ENCODE results near the gene RAB25. TPM values are rescaled to one million over a fixed set of nuclear protein-coding genes. Genes with fewer than 3 reads are reported as not detected.
"Not testable (repeated sequence)": the region's sequence is repeated elsewhere in the genome, so short reads cannot be mapped to it uniquely, and the experiment has no call there.

Gene RAB25
- total RNA-seq, 4 donors from 2014 or later, result 211 to 281 (median 251) TPM

GRCh38 chr1:156114101-156114918 lies 53.4 kb downstream of the RAB25 start, which contains the start of gene LMNA:
TSS of gene LMNA (plus strand) at chr1:156114711. CDS start at chr1:156114919, 208 bp downstream.
- peak in 1 of 2 donors; percentile 97 for TF ChIP-seq POLR2A (IDR thresholded peaks at IDR 0.05)
- TF ChIP-seq, protein P1, sequence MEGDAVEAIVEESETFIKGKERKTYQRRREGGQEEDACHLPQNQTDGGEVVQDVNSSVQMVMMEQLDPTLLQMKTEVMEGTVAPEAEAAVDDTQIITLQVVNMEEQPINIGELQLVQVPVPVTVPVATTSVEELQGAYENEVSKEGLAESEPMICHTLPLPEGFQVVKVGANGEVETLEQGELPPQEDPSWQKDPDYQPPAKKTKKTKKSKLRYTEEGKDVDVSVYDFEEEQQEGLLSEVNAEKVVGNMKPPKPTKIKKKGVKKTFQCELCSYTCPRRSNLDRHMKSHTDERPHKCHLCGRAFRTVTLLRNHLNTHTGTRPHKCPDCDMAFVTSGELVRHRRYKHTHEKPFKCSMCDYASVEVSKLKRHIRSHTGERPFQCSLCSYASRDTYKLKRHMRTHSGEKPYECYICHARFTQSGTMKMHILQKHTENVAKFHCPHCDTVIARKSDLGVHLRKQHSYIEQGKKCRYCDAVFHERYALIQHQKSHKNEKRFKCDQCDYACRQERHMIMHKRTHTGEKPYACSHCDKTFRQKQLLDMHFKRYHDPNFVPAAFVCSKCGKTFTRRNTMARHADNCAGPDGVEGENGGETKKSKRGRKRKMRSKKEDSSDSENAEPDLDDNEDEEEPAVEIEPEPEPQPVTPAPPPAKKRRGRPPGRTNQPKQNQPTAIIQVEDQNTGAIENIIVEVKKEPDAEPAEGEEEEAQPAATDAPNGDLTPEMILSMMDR (IDR thresholded peaks at IDR 0.05), result no peak
- H3K4me3 ChIP-seq (ENCODE audit: low read depth, poor library complexity, severe bottlenecking), result peak within 1 kb of the TSS; percentile 100
- intact Hi-C loops (cut with DNase I; ENCODE audit: low total_unique reads), result no loop called here
- DNase-seq (ENCODE audit: low spot score in 2 of 2), result peak; percentile 95 to 99
- WGBS, 2 donors, result 0% methylated on average over 19 to 32 of the region's 37 CpGs

DNA sequence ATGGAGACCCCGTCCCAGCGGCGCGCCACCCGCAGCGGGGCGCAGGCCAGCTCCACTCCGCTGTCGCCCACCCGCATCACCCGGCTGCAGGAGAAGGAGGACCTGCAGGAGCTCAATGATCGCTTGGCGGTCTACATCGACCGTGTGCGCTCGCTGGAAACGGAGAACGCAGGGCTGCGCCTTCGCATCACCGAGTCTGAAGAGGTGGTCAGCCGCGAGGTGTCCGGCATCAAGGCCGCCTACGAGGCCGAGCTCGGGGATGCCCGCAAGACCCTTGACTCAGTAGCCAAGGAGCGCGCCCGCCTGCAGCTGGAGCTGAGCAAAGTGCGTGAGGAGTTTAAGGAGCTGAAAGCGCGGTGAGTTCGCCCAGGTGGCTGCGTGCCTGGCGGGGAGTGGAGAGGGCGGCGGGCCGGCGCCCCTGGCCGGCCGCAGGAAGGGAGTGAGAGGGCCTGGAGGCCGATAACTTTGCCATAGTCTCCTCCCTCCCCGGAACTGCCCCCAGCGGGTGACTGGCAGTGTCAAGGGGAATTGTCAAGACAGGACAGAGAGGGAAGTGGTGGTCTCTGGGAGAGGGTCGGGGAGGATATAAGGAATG lies 54.1 kb downstream of the RAB25 start:
- DNase-seq (ENCODE audit: low spot score in 2 of 2), result no peak

GRCh38 chr1:156115514-156116374 lies 54.8 kb downstream of the RAB25 start:
- intact Hi-C loops (cut with DNase I; ENCODE audit: low total_unique reads), result no loop called here
- TF ChIP-seq, protein P1 (IDR thresholded peaks at IDR 0.05), result no peak
- no peak for TF ChIP-seq POLR2A (IDR thresholded peaks at IDR 0.05)
- peak overlapping the region; percentile 100 for H3K4me3 ChIP-seq (ENCODE audit: low read depth, poor library complexity, severe bottlenecking)
- WGBS, 2 donors, result 1 to 2% methylated on average over 19 of the region's 19 CpGs
- peak in 1 of 2 donors; percentile 94 for DNase-seq (ENCODE audit: low spot score in 2 of 2)

More for the DNA sequence above, 54.1 kb downstream of the RAB25 start:
- intact Hi-C loops (cut with DNase I; ENCODE audit: low total_unique reads), result no loop called here
- H3K4me3 ChIP-seq (ENCODE audit: low read depth, poor library complexity, severe bottlenecking), result peak overlapping the region; percentile 100
- TF ChIP-seq POLR2A (IDR thresholded peaks at IDR 0.05), result no peak
- TF ChIP-seq, protein P1 (IDR thresholded peaks at IDR 0.05), result no peak
- 0% methylated on average over 20 to 25 of the region's 49 CpGs for WGBS, 2 donors

DNA sequence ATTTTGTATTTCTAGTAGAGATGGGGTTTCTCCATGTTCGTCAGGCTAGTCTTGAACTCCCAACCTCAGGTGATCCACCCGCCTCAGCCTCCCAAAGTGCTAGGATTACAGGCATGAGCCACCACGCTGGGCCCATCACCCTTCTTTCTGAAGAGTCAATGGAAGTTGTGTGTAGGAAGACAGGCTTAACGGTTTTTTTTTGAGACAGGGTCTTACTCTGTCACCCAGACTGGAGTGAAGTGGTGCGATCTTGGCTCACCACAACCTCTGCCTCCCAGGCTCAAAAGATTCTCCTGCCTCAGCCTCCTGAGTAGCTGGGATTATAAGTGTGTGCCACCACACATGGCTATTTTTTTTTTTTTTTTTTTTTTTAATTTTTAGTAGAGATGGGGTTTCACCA lies 55.8 kb downstream of the RAB25 start:
- DNase-seq (ENCODE audit: low spot score in 2 of 2); intact Hi-C loops (cut with DNase I; ENCODE audit: low total_unique reads): not testable (repeated sequence)
- H3K4me3 ChIP-seq (ENCODE audit: low read depth, poor library complexity, severe bottlenecking), result peak overlapping the region; percentile 31
- WGBS, 2 donors, result 3 to 4% methylated on average over 5 of the region's 5 CpGs

DNA sequence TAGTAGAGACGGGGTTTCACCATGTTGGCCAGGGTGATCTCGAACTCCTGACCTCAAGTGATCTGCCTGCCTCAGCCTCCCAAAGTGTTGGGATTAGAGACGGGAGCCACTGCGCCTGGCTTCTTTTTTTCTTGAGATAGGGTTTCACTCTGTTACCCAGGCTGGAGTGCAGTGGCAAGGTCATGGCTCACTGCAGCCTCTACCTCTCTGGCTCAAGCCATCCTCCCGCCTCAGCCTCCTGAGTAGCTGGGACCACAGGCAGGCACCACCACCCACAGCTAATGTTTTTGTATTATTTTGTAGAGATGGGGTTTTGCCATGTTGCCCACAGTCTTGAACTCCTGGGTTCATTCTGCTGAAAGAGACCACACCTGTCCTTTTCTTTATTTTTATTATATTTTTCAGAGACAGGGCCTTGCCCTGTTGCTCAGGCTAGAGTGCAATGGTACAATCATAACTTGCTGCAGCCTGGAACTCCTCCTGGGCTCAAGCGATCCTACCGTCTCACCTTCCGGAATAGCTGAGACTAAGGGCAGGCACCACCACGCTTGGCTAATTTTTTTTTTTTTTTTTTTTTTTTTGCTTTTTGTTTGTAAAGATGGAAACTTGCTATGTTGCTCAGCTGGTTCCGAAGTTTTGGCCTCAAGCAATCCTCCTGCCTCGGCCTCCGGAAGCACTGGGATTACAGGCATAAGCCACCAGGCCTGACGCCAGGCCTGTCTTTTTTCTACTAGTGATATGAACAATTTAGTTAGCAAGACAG lies 56.6 kb downstream of the RAB25 start:
- DNase-seq (ENCODE audit: low spot score in 2 of 2), result no peak
- 7 to 10% methylated on average over 13 of the region's 13 CpGs for WGBS, 2 donors
- intact Hi-C loops (cut with DNase I; ENCODE audit: low total_unique reads), result no loop called here

More for the DNA sequence above, 56.6 kb downstream of the RAB25 start:
- peak overlapping the region; percentile 4 for H3K4me3 ChIP-seq (ENCODE audit: low read depth, poor library complexity, severe bottlenecking)
- TF ChIP-seq, protein P1 (IDR thresholded peaks at IDR 0.05), result no peak
- TF ChIP-seq POLR2A (IDR thresholded peaks at IDR 0.05), result no peak

Data from lower leg skin (tissue), 4 donors.